Natural killer cell (primary cell): Measurements from ENCODE around the gene ZBTB40. TPM values are rescaled to one million over a fixed set of nuclear protein-coding genes. Genes with fewer than 3 reads are reported as not detected.

ENCODE experiments used
- ATAC-seq, 3 donors: fragments of 150-1000 bp in 2 of 3; fragments of 200-7000 bp in 1 of 3; cut with Tn5 transposase; 1 replicate in 1 of 3; 2 replicates in 2 of 3; pipeline ENCODE4 v1.10.0; 2021; ENCODE audit warnings: mild to moderate bottlenecking in 2 of 3, moderate library complexity in 2 of 3
- DNase-seq, 2 donors: peaks; one replicate each; pipeline versions ENCODE4 v3.0.0 to v3.0.0-alpha.2; 2013 to 2021; ENCODE audit warnings: mixed read lengths in 1 of 2
- H3K27ac ChIP-seq: one replicate; pipeline ENCODE4 v1.5.1; 2013; ENCODE audit warnings: mild to moderate bottlenecking, low read length
- H3K27me3 ChIP-seq: one replicate; pipeline ENCODE4 v1.6.1; 2013; ENCODE audit warnings: low read length; ENCODE audit not compliant: control insufficient read depth, insufficient read depth
- H3K36me3 ChIP-seq: one replicate; pipeline ENCODE4 v1.6.1; 2013; ENCODE audit warnings: low read length; ENCODE audit not compliant: control insufficient read depth, insufficient read depth
- H3K4me1 ChIP-seq: one replicate; pipeline ENCODE4 v1.6.1; 2013; ENCODE audit warnings: low read length; ENCODE audit not compliant: control insufficient read depth, insufficient read depth
- H3K4me3 ChIP-seq: one replicate; pipeline ENCODE4 v1.5.1; 2013; ENCODE audit warnings: low read length
- H3K9me3 ChIP-seq: one replicate; pipeline ENCODE4 v1.6.1; 2013; ENCODE audit warnings: low read length; ENCODE audit not compliant: control insufficient read depth, insufficient read depth
- H3K27ac Mint-ChIP-seq, 2 donors: one replicate each; pipeline ENCODE4 v1.8.0; 2022; ENCODE audit warnings: mild to moderate bottlenecking in 2 of 2, mixed read lengths in 2 of 2, moderate library complexity in 1 of 2
- H3K27me3 Mint-ChIP-seq, 2 donors: one replicate each; pipeline ENCODE4 v1.8.0; 2022; ENCODE audit warnings: low read depth in 2 of 2, mixed read lengths in 2 of 2
- H3K36me3 Mint-ChIP-seq: one replicate; pipeline ENCODE4 v1.8.0; 2022; ENCODE audit warnings: mixed read lengths
- H3K4me1 Mint-ChIP-seq, 2 donors: one replicate each; pipeline ENCODE4 v1.8.0; 2022; ENCODE audit warnings: mixed read lengths in 2 of 2
- H3K4me3 Mint-ChIP-seq: one replicate; pipeline ENCODE4 v1.8.0; 2022; ENCODE audit warnings: mild to moderate bottlenecking, moderate library complexity, mixed read lengths
- H3K9me3 Mint-ChIP-seq, 2 donors: one replicate each; pipeline ENCODE4 v1.8.0; 2022; ENCODE audit warnings: mixed read lengths in 2 of 2
- CTCF ChIP-seq: fragments of 200-600 bp; IDR thresholded peaks from one replicate; pipeline ENCODE4 v1.8.0; 2022; ENCODE audit warnings: antibody characterized with exemption
- WGBS: methylation state at CpG from one replicate; pipeline ENCODE4 v1.1.7; 2013; ENCODE audit warnings: missing lambda C conversion rate; ENCODE audit not compliant: insufficient coverage; 5-methylcytosine and 5-hydroxymethylcytosine counted together
- intact Hi-C: fragments of 100-400 bp; cut with micrococcal nuclease; formaldehyde crosslinking; loops from one replicate; pipeline ENCODE4 v1.14.2; 2022
- total RNA-seq, 4 donors: library from RNA; stranded (reverse); fragments of 120-200 nt in 1 of 4; gene quantifications; one replicate each; pipeline versions ENCODE4 v1.2.3 to v1.2.4, GENCODE V29; 2013 to 2022

ZBTB40 gene
- total RNA-seq, 3 donors from 2014 or later (not counting 1 experiment from before 2014, with no cell fraction given), result 32.9 to 37.6 (median 36.7) TPM

GRCh38 chr1:22500058-22500457 is 48.4 kb downstream of the ZBTB40 start:
- no peaks in the 10 kb centered on the region for H3K9me3 Mint-ChIP-seq
- WGBS, result 83% methylated on average over 4 of the region's 4 CpGs
- Histone ChIP-seq H3K27me3 (no peaks in the 10 kb centered on the region), H3K9me3 (no peaks in the 10 kb centered on the region), H3K4me3 (no peak overlapping the region), H3K4me1 (no peaks in the 10 kb centered on the region), H3K36me3 (peaks cover 19% of the 10 kb centered on the region), H3K27ac (no peak overlapping the region)
- no peaks in the 10 kb centered on the region for H3K27me3 Mint-ChIP-seq
- intact Hi-C loops, result no loop called here
- no peak for DNase-seq
- no peaks in the 10 kb centered on the region for H3K36me3 Mint-ChIP-seq
- H3K27ac Mint-ChIP-seq, result no peak overlapping the region
- H3K4me1 Mint-ChIP-seq, result peaks cover 6 to 7% of the 10 kb centered on the region in 2 donors
- TF ChIP-seq CTCF, result no peak
- no peak for ATAC-seq
- H3K4me3 Mint-ChIP-seq, result no peak overlapping the region

GRCh38 chr1:22500471-22500870 is 48.8 kb downstream of the ZBTB40 start:
- ATAC-seq, result no peak
- DNase-seq, result no peak
- Histone ChIP-seq H3K36me3 (peaks cover 19% of the 10 kb centered on the region), H3K4me3 (no peak overlapping the region), H3K9me3 (no peaks in the 10 kb centered on the region), H3K27ac (no peak overlapping the region), H3K27me3 (no peaks in the 10 kb centered on the region), H3K4me1 (no peaks in the 10 kb centered on the region)
- Mint-ChIP-seq H3K36me3 (no peaks in the 10 kb centered on the region), H3K4me1 (peaks cover 6 to 7% of the 10 kb centered on the region in 2 donors), H3K27ac (no peak overlapping the region), H3K4me3 (no peak overlapping the region), H3K27me3 (no peaks in the 10 kb centered on the region), H3K9me3 (no peaks in the 10 kb centered on the region)
- TF ChIP-seq CTCF, result no peak
- 88% methylated on average over 5 of the region's 6 CpGs for WGBS
- intact Hi-C loops, result no loop called here

- H3K27ac ChIP-seq, result no peak overlapping the region
- no peaks in the 10 kb centered on the region for H3K9me3 ChIP-seq
- WGBS, result 92% methylated on average over 1 of the region's 1 CpG
- H3K4me1 Mint-ChIP-seq, result peaks cover 6 to 7% of the 10 kb centered on the region in 2 donors
- H3K36me3 Mint-ChIP-seq, result peaks cover 9% of the 10 kb centered on the region
- no peak overlapping the region for H3K27ac Mint-ChIP-seq
- H3K27me3 Mint-ChIP-seq, result no peaks in the 10 kb centered on the region
- no peaks in the 10 kb centered on the region for H3K27me3 ChIP-seq
- H3K36me3 ChIP-seq, result peaks cover 21% of the 10 kb centered on the region
- no peak for TF ChIP-seq CTCF
- no peak overlapping the region for H3K4me3 Mint-ChIP-seq
- H3K4me3 ChIP-seq, result no peak overlapping the region
- no peaks in the 10 kb centered on the region for H3K4me1 ChIP-seq
- no peak for ATAC-seq
- intact Hi-C loops, result no loop called here
- no peak for DNase-seq
- no peaks in the 10 kb centered on the region for H3K9me3 Mint-ChIP-seq
Measured at GRCh38 chr1:22502202-22502601, 50.6 kb downstream of the ZBTB40 start.

GRCh38 chr1:22503721-22504410 is 52.2 kb downstream of the ZBTB40 start:
- TF ChIP-seq CTCF, result no peak
- peaks cover 34% of the 10 kb centered on the region for H3K36me3 ChIP-seq
- DNase-seq (no peak), ATAC-seq (no peak)
- no peaks in the 10 kb centered on the region for H3K9me3 ChIP-seq
- no peak overlapping the region for H3K27ac ChIP-seq
- Mint-ChIP-seq H3K4me3 (no peak overlapping the region), H3K27ac (no peak overlapping the region), H3K36me3 (peaks cover 14% of the 10 kb centered on the region), H3K4me1 (peaks cover 2 to 6% of the 10 kb centered on the region in 2 donors), H3K27me3 (no peaks in the 10 kb centered on the region), H3K9me3 (no peaks in the 10 kb centered on the region)
- WGBS, result 80% methylated on average over 1 of the region's 2 CpGs
- H3K27me3 ChIP-seq, result no peaks in the 10 kb centered on the region
- no peak overlapping the region for H3K4me3 ChIP-seq
- intact Hi-C loops, result no loop called here
- H3K4me1 ChIP-seq, result no peaks in the 10 kb centered on the region
